HG02798 (cell line): ENCODE measurements around the gene ZBTB48.

Experiments used
- ATAC-seq: cut with Tn5 transposase; IDR thresholded peaks from one replicate; pipeline ENCODE4 v1.9.1; 2021; ENCODE audit warnings: mild to moderate bottlenecking; ENCODE audit not compliant: unreplicated experiment, poor library complexity

ZBTB48 gene

GRCh38 chr1:6603915-6604558 lies 24.2 kb downstream of the ZBTB48 start:
- no peak for ATAC-seq

- no peak for ATAC-seq
Measured at GRCh38 chr1:6612641-6613360, 33.0 kb downstream of the ZBTB48 start.

DNA sequence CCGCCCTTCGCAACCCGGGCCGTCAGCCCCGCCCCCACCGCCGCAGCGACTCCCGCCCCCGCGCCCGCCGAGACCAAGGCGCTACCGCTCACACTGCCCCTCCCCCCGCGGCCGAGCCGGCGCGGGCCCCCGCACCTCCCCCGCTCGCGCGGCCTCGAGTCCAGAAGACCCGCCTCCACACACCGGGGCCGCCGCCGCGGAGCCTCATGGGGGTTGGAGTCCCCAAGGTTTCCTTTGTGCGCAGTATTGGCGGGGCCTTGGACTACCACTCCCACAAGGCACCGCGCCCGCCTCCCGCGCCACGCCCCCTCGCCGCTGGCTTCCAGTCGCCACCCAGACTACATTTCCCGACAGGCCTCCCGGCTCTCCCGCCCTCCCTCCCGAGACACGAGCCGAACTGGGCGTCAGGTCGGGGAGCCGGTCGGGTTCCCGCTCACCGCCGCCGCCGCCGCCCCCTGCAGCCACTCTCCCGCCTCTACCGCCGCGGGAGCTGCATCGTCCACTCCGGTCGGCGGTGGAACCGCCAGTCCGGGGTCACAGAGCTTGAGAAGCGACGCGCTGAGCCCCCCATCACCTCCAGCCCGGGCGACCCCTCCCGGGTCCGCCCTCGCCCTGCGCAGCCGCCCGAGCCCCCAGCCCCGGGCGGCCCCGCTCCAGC lies 33.7 kb downstream of the ZBTB48 start, which contains the start of gene PHF13:
PHF13 (plus strand) TSS at position 371 of the 658 bp plus-strand sequence. CDS start 336 bp downstream, outside the sequence.
- ATAC-seq, result peak; percentile 91

- ATAC-seq, result no peak
Measured at GRCh38 chr1:6614019-6614928, 34.5 kb downstream of the ZBTB48 start.

- ATAC-seq, result no peak
Measured at GRCh38 chr1:6614929-6615785, 35.4 kb downstream of the ZBTB48 start.

- ATAC-seq, result no peak
Measured at GRCh38 chr1:6619045-6619444, 39.3 kb downstream of the ZBTB48 start.

GRCh38 chr1:6621429-6622391 lies 41.9 kb downstream of the ZBTB48 start:
- no peak for ATAC-seq

DNA sequence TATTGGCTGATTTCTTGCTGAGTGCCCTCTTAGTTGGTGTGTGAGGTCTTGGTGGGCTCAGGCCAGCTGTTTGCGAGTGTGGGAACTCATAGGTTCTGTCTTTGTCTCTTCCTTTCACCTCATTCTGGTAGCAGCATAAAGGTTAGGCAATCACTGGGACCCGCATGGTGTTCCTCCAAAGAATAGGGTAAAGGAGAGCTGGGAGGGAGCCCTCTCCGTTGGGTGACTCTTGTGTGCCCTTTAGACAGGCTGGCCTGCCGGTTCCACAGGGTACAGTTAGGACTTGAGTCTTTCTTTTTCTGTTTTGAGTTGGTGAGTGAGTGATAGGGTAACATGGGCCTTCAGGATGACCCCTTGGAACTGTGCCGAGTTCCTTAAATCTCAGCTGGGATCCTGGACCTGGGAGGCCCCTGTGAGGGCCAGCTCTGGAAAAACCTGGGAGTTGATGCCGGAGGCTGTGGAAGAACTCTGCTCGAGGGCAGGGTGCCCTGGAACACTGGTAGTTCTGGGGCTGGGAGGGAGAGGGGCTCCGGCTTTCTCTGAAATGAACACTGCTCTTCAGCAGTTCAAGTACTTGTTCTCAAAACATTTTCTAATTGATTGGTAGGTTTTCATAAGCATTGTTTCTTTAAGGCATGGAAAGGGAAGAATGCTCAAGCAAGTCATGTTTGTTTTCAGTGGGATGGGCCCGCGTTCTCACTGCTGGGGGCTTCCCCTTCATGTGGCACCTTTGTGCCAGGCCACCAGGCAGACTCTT lies 42.8 kb downstream of the ZBTB48 start:
- ATAC-seq, result no peak

- ATAC-seq, result no peak
Measured at GRCh38 chr1:6623269-6623965, 43.6 kb downstream of the ZBTB48 start.

GRCh38 chr1:6624710-6625583 lies 45.2 kb downstream of the ZBTB48 start, which contains the start of gene THAP3:
THAP3 (plus strand) TSS chr1:6624868; CDS start chr1:6625219, 351 bp downstream.
- peak; percentile 81 for ATAC-seq

DNA sequence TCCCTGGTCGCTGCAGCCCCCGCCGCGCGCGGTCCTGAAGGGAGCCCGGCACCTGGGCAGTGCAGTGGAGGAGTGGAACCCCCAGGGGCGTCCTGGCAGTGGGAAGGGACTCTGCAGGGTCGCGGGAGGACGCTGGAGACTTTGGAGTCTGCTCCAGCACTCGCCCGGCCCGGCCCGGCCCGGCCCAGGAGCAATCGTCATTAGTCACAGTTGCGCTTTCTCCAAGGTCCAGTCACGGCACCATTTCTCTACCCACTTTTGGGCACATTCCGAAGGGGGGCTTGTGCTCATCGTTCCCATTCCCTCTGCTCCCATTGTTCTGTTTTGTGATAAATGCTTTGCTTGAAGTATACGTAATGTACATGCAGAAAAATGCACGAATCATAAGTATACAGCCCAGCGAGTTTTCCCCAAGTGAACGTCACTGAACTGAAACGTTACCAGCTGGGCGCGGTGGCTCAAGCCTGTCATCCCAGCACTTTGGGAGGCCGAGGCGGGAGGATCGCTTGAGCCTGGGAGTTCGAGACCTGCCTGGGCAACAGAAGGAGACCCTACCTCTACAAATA lies 45.9 kb downstream of the ZBTB48 start:
- ATAC-seq, result peak; percentile 9

- ATAC-seq, result no peak
Measured at GRCh38 chr1:6627031-6627430, 47.2 kb downstream of the ZBTB48 start.

GRCh38 chr1:6627841-6628545 lies 48.2 kb downstream of the ZBTB48 start:
- ATAC-seq, result no peak

DNA sequence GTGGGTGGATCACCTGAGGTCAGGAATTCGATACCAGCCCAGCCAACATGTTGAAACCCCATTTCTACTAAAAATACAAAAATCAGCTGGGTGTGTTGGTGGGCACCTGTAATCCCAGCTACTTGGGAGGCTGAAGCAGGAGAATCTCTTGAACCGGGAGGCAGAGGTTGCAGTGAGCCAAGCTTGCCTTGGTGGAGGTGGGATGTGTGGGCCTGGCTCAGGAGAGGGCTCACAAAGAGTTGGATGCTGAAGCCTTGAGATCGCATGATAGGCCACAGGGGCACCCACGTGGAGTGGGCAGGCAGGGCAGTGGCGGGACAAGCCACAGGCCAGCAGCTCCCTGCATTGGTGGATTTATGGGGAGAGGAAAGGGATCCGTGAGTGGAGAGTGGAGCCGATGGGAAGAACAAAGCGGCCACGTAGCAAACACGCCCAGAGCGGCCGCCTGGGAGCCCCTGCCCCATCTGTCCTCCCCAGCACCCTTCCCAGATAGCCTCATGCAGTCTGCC lies 49.2 kb downstream of the ZBTB48 start:
- no peak for ATAC-seq

DNA sequence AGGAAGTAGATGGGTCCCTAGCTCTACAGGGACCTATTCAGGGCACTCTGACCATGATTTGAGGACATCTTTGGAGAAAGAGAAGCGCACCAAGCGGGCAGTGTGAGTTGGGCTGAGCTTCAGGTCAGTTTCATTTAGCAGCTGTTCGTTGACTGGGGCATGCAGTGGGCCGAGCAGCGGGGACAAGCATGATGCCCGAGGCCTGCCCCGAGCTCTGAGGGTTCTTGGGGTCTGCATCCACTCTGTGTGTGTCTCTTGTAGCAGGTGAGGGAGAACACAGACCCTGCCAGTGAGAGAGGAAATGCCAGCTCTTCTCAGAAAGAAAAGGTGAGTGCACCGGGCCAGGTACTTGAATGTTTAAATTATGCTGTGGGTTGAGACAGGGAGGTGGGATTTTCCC lies 50.2 kb downstream of the ZBTB48 start:
- ATAC-seq, result no peak
